GM12874 (cell line): Measurements from ENCODE around the gene MDFIC.

Experiments used
- TF ChIP-seq, protein P1 (sequence below): IDR thresholded peaks from 2 replicates; pipeline ENCODE4 v1.5.1; 2011; ENCODE audit warnings: low read depth, mild to moderate bottlenecking, control low read depth, low read length, moderate library complexity; ENCODE audit not compliant: insufficient read depth

Gene MDFIC

DNA sequence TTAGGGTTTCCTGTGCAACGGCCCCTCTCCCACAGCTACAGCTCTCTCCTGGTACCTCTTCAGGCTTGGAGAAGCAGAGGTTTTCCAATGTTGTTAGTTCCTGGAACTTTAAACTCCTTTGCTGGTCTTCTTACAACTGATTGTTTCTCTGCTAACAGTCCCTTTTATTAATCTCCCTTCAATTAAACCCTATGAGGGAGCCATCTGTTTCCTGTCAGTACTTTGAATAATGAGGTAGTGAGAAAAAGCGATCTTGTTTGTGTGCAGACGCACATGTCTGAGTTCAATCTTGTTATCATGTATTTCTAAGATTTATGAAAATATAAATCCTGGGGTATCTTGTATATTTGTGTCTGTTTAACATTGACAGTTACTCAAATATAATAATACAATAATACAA is 102.4 kb downstream of the MDFIC start:
- TF ChIP-seq, protein P1, sequence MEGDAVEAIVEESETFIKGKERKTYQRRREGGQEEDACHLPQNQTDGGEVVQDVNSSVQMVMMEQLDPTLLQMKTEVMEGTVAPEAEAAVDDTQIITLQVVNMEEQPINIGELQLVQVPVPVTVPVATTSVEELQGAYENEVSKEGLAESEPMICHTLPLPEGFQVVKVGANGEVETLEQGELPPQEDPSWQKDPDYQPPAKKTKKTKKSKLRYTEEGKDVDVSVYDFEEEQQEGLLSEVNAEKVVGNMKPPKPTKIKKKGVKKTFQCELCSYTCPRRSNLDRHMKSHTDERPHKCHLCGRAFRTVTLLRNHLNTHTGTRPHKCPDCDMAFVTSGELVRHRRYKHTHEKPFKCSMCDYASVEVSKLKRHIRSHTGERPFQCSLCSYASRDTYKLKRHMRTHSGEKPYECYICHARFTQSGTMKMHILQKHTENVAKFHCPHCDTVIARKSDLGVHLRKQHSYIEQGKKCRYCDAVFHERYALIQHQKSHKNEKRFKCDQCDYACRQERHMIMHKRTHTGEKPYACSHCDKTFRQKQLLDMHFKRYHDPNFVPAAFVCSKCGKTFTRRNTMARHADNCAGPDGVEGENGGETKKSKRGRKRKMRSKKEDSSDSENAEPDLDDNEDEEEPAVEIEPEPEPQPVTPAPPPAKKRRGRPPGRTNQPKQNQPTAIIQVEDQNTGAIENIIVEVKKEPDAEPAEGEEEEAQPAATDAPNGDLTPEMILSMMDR = no peak

DNA sequence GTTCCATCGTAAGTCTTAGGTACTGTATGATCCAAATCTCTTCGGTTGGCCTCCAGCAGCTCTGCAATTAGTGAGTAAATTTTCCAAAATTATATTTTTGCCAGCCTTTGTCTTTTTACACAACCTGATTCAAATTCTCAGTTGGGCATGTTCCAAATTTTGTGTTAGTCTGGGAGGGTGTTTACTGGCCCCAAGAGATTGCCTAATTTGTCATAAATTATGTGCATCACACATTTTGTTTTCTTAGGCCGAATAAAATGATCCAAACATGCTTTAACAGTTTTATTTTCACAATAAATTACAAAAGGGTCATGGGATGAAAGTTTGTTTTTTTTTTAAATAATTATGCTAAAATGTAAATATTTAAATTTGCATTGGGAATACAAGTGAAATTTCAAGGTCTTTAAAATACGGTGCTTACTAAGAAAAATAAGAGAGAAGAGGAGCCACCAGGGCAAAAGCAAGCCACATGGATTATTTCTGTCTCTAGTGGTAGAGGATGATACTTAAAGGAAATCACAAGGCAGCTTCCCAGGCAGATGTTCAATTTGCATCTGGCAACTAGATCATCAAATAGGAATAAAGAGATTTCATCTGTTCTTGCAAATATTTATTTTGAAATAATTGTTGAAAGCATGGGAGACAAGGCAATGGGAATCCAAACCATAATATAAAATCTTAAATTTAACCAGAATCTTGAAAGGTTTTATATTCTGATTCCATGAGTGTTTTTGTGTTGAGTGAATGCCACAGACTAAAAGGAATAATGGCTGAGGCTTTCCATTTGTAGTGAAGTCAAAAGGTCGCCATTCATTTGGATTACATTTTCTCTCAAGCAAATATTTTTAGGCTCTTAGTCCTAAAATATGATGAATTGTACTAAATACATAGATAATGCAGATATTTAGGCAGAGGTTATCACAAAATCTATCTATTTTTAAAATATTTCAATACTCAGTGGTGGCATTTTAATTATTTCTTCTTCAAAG is 111.1 kb downstream of the MDFIC start:
- TF ChIP-seq, protein P1 = no peak

- TF ChIP-seq, protein P1 = no peak
Measured at GRCh38 chr7:115033917-115034459, 112.1 kb downstream of the MDFIC start.

GRCh38 chr7:115034515-115034914 is 112.6 kb downstream of the MDFIC start:
- TF ChIP-seq, protein P1 = no peak

- TF ChIP-seq, protein P1 = no peak
Measured at GRCh38 chr7:115037128-115037802, 115.4 kb downstream of the MDFIC start.

GRCh38 chr7:115038158-115038557 is 116.3 kb downstream of the MDFIC start:
- TF ChIP-seq, protein P1 = no peak

DNA sequence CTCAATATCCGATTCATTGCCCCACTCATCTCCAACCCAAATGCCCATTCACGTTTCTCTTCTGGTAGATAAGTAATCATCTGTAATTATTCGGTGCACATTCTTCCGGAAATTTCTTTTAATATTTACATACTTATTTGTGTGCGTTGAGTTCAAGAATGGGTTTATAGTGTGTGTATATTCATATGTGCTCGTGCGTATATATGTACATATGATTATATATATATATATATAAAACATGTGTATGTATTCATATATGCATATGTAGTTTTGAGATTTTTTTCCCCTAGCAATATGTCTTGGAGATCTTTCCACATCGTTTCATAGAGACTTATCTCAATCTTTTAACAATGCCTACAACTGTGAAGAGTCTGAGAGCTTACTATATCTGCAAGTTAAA is 118.2 kb downstream of the MDFIC start:
- TF ChIP-seq, protein P1 = no peak
